KG1 (cell line): ENCODE measurements around the gene DCUN1D2.
"Not testable (repeated sequence)": the region's sequence is repeated elsewhere in the genome, so short reads cannot be mapped to it uniquely, and the experiment has no call there.

Source experiments
- DNase-seq: peaks from one replicate; lab custom pipeline; 2025; lab: John Stamatoyannopoulos, UW

The DCUN1D2 gene

GRCh38 chr13:113489549-113490495, 689 bp downstream of the DCUN1D2 start:
- DNase-seq, result no peak

- no peak for DNase-seq
Measured at GRCh38 chr13:113489171-113489548, 1.4 kb downstream of the DCUN1D2 start.

- no peak for DNase-seq
Measured at GRCh38 chr13:113488283-113488682, 2.2 kb downstream of the DCUN1D2 start.

DNA sequence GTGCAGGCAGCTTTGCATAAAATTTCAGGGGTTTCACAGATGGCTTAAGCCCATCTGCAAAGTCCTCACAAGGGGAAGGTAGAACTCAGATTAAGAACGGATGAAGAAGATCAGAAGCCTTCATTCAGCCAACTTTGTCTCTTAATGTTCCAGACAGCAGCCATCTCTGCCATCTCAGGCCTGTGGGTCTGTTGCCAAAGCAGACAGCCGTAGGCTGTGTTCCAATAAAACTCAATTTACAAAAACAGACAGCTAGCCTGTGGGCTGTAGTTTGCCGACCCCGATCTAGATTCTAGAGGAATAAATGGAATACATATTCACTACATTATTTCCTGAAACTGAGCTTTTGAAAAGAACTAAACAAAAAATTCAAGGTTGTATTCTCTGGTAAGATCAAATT, 3.8 kb downstream of the DCUN1D2 start:
- no peak for DNase-seq

- no peak for DNase-seq
Measured at GRCh38 chr13:113485545-113485944, 5.0 kb downstream of the DCUN1D2 start.

- DNase-seq, result no peak
Measured at GRCh38 chr13:113483504-113484293, 6.8 kb downstream of the DCUN1D2 start.

DNA sequence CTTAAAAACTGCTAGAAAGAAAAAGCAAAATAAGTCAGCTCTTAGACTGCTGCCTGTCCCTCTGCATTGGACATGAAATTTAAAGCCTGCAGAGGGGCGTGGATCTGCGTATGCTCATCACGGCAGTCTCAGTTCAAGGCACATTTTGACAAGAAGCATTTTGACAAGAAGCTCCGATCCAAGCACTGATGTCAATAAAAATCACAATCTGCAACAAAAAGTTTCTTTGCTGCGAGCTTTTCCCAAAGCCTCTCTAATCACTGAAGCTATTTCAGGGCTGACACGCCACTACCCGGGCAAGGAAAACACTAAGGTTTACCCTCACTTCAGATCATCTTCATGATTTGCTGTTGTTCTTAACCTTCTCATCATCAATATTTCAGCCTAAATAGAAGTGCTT, 7.4 kb downstream of the DCUN1D2 start:
- no peak for DNase-seq

- no peak for DNase-seq
Measured at GRCh38 chr13:113479179-113479578, 11.3 kb downstream of the DCUN1D2 start.

- DNase-seq, result no peak
Measured at GRCh38 chr13:113477724-113478123, 12.8 kb downstream of the DCUN1D2 start.

GRCh38 chr13:113476811-113477210, 13.7 kb downstream of the DCUN1D2 start:
- DNase-seq, result no peak

GRCh38 chr13:113475911-113476310, 14.6 kb downstream of the DCUN1D2 start:
- DNase-seq, result no peak

DNA sequence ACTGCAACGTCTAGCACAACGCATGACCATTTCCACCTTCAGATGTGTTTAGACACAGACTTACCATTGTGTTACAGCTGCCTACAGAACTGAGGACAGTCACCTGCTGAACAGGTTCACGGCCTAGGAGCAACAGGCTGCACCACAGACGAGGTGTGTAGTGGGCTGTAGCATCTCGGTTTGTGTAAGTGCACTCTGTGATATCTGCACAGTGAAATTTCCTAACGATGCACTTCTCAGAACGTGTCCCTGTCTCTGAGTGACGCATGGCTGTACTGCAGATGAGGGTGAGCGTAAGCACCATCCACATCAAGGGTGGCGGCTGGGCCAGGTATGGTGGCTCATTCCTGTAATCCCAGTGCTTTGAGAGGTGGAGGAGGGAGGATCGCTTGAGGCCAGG, 15.2 kb downstream of the DCUN1D2 start:
- no peak for DNase-seq

GRCh38 chr13:113474179-113474578, 16.3 kb downstream of the DCUN1D2 start:
- no peak for DNase-seq

GRCh38 chr13:113472355-113473025, 18.0 kb downstream of the DCUN1D2 start:
- DNase-seq, result no peak

- no peak for DNase-seq
Measured at GRCh38 chr13:113471844-113472243, 18.7 kb downstream of the DCUN1D2 start.

DNA sequence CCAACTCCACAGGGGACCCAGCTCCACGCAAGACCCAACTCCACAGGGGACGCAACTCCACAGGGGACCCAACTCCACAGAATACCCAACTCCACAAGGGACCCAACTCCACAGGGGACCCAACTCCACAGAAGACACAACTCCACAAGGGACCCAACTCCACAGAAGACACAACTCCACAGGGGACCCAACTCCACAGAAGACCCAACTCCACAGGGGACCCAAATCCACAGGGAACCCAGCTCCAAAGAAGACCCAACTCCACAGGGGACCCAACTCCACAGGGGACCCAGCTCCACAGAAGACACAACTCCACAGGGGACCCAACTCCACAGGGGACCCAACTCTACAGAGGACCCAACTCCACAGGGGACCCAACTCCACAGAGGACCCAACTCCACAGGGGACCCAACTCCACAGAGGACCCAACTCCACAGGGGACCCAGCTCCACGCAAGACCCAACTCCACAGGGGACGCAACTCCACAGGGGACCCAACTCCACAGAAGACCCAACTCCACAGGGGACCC, 19.8 kb downstream of the DCUN1D2 start:
- DNase-seq, result not testable (repeated sequence)

DNA sequence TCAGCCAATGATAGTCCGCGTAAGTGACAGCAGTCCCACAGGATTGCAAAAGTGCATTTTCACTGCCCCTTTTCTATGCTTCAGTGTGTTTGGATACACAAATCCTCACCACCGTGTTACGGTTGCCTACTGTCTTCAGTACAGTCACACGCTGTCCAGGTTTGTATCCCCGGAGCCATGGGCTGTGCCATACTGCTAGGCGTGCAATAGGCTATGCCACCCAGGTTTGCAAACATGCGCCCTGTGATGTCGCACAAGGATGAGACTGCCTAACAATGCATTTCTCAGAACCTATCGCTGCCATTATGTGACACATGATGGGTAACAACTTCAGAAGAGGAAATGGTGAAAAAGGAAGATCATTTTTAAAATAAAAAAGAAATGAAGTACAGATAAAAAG, 20.4 kb downstream of the DCUN1D2 start:
- no peak for DNase-seq

- no peak for DNase-seq
Measured at GRCh38 chr13:113469582-113469981, 20.9 kb downstream of the DCUN1D2 start.

DNA sequence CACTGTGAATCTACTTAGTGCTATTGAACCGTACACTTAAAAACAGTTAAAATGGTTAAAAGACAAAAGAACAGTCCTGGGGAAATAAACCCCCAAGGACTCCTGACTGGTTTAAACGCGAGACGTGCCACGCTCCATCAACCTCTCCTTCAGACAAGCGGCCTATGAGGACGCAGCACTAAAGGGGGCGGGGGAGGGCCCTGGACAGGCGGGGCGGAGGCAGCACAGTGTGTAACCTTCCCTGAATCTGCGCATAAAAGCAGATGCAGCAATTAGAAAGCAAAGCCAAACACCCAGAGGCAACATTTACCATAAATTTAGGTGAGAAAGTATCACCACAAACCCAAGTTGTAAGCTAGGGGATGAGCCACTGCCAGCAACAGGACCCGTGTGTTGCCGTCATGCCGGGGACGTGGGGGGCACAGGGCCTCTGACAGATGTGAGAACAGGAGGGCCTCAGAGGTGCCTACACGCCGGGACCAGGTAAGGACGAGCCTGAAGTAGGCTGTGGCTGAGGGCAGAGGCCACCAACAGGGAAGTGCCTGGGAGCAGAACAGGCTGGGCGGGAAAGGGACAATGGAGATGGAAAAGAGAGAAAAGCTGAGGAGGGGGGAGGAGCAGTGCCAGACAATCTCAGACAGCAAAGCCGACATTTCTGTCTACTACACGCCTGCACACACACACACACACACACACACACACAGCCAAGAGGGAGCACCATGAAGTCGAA, 21.9 kb downstream of the DCUN1D2 start:
- no peak for DNase-seq

GRCh38 chr13:113468029-113468428, 22.5 kb downstream of the DCUN1D2 start:
- no peak for DNase-seq

DNA sequence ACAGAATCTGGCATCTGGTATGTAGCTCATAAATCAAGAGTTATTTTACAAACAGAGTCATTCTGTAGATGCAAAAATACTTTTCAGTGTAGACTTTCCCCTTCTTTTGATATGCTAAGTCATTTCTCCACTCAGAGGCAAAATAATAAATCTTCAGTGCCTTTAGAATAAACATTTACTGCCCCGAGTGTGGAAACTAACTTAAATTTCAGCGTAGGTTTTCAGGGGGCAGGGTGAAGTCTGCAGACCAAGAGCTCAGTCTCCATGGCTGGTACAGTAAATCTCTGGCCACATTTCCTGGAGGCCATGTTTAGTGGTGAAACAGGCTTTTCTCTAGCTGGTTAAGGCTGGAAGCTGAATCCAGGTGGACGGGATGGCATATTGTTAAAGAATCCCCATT, 24.1 kb downstream of the DCUN1D2 start:
- no peak for DNase-seq

DNA sequence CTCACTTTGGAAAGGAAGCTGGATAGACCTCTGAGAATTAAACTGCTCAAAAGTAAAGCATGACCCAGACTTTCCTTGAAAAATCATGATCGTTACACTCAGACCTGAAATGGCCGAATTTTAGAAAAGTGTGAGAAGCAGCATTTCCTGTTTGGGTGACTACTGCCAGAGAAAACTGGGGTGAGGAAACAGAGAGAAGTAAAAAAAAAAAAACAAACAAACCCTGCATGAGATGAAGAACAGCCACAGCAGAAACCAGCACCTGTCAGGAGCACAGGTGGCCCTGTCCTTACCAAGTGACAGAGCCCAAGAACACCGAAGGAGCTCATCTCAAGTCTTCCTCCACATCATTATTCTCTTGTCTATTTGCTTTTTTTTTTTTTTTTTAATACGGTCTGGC, 25.2 kb downstream of the DCUN1D2 start:
- no peak for DNase-seq
